Panc1 (cell line): ENCODE results near the gene KLHL9. TPM values are rescaled to one million over a fixed set of nuclear protein-coding genes. Genes with fewer than 3 reads are reported as not detected.

Experiments
- ATAC-seq: fragments of 200-7000 bp; cut with Tn5 transposase; 2 replicates; pipeline ENCODE4 v1.9.1; 2020; ENCODE audit warnings: mild to moderate bottlenecking, moderate library complexity
- BruUV-seq: library from RNA; stranded (reverse); fragments of 400-500 nt; replicated peaks from 2 replicates; lab custom pipeline; 2021; lab: Mats Ljungman, UMichigan
- CTCF ChIA-PET: fragments of 300-600 bp; sonication (Branson Sonifier 250); formaldehyde crosslinking; loops from one replicate; lab custom pipeline; 2022; ENCODE audit warnings: antibody characterized with exemption; lab: Charles Lee
- POLR2A ChIA-PET: fragments of 300-600 bp; sonication (Branson Sonifier 250); formaldehyde crosslinking; loops from one replicate; lab custom pipeline; 2022; ENCODE audit warnings: antibody characterized with exemption; lab: Charles Lee
- DNase-seq: peaks from one replicate; pipeline ENCODE4 v3.0.0-alpha.2; 2010; ENCODE audit warnings: low read depth, low spot score
- H3K27ac ChIP-seq: 2 replicates; pipeline ENCODE4 v1.5.1; 2011; ENCODE audit warnings: mild to moderate bottlenecking, low read length, inconsistent platforms
- H3K27me3 ChIP-seq: fragments of 200-500 bp; sonication (Bioruptor generic); 2 replicates; pipeline ENCODE4 v1.6.0; 2014; ENCODE audit warnings: low read length, inconsistent platforms; ENCODE audit not compliant: control insufficient read depth, insufficient read depth
- H3K36me3 ChIP-seq: fragments of 200-500 bp; sonication (Bioruptor generic); 2 replicates; pipeline ENCODE4 v1.5.1; 2014; ENCODE audit warnings: inconsistent platforms, mild to moderate bottlenecking, low read length, moderate library complexity; ENCODE audit not compliant: control insufficient read depth, insufficient read depth
- H3K4me1 ChIP-seq: 2 replicates; pipeline ENCODE4 v1.5.1; 2011; ENCODE audit warnings: inconsistent platforms, mild to moderate bottlenecking, low read length, moderate library complexity; ENCODE audit not compliant: control insufficient read depth, insufficient read depth
- H3K4me3 ChIP-seq, 2 experiments: 2 replicates each; pipeline ENCODE4 v1.5.1; 2011 to 2012; ENCODE audit warnings: low read depth in 2 of 2, low read length in 2 of 2, mild to moderate bottlenecking in 2 of 2, inconsistent platforms in 1 of 2, moderate library complexity in 1 of 2
- H3K9me3 ChIP-seq: fragments of 200-500 bp; sonication (Bioruptor generic); 2 replicates; pipeline ENCODE4 v1.5.1; 2014; ENCODE audit warnings: low read depth, mild to moderate bottlenecking, inconsistent platforms, low read length, moderate library complexity; ENCODE audit not compliant: control insufficient read depth, insufficient read depth
- CTCF ChIP-seq: fragments of 450-650 bp; IDR thresholded peaks from 2 replicates; pipeline ENCODE4 v1.5.1; 2017; ENCODE audit warnings: mild to moderate bottlenecking
- POLR2AphosphoS5 ChIP-seq: IDR thresholded peaks from 2 replicates; pipeline ENCODE4 v1.6.1; 2012; ENCODE audit warnings: mild to moderate bottlenecking, low read depth, low read length, moderate library complexity
- REST ChIP-seq, 2 experiments: IDR thresholded peaks; 2 replicates each; pipeline ENCODE4 v1.6.1; 2011 to 2012; ENCODE audit warnings: low read depth in 2 of 2, control low read depth in 1 of 2, low read length in 1 of 2, mild to moderate bottlenecking in 1 of 2, moderate library complexity in 1 of 2; ENCODE audit not compliant: insufficient read depth in 1 of 2
- SIN3A ChIP-seq: IDR thresholded peaks from 2 replicates; pipeline ENCODE4 v1.6.1; 2012; ENCODE audit warnings: low read depth, mild to moderate bottlenecking, low read length, moderate library complexity, borderline replicate concordance; ENCODE audit not compliant: insufficient read depth
- TCF7L2 ChIP-seq: IDR thresholded peaks from 2 replicates; pipeline ENCODE4 v1.6.1; 2011; ENCODE audit warnings: mild to moderate bottlenecking, low read depth, low read length, inconsistent platforms
- in situ Hi-C: cut with HindIII; loops from 2 replicates; pipeline ENCODE4 v1.10.0; 2016; ENCODE audit warnings: low sequenced_read_pairs, low pct_unique_long_range_greater_than_20kb
- intact Hi-C: fragments of 100-400 bp; cut with micrococcal nuclease; formaldehyde crosslinking; loops from one replicate; pipeline ENCODE4 v1.10.0; 2022; ENCODE audit not compliant: unreplicated experiment
- total RNA-seq: library from RNA; stranded (reverse); gene quantifications from one replicate; pipeline ENCODE4 v1.2.1, GENCODE V29; 2021; ENCODE audit not compliant: unreplicated experiment

KLHL9 gene
- total RNA-seq, 1 experiment from 2014 or later: 7.4 TPM

- intact Hi-C loops: no loop called here
- Histone ChIP-seq H3K27me3 (no peaks in the 10 kb centered on the region), H3K27ac (no peak overlapping the region), H3K9me3 (no peaks in the 10 kb centered on the region), H3K36me3 (no peaks in the 10 kb centered on the region), H3K4me1 (no peaks in the 10 kb centered on the region), H3K4me3 (no peak overlapping the region)
- no peak for DNase-seq
- no peak for ATAC-seq
- CTCF ChIA-PET: no interaction called here
- POLR2A ChIA-PET: no interaction called here
- in situ Hi-C loops: no loop called here
- BruUV-seq: no TSS peak
- no peak for TF ChIP-seq TCF7L2
- no peak for TF ChIP-seq SIN3A
- TF ChIP-seq POLR2AphosphoS5: no peak
- TF ChIP-seq REST (IDR thresholded peaks at IDR 0.05; ENCODE audit: insufficient read depth in 1 of 2, low read depth in 2 of 2, low read length in 1 of 2): no peak
- TF ChIP-seq CTCF: no peak
Measured at GRCh38 chr9:21340735-21341134, 5.5 kb upstream of the KLHL9 start.

GRCh38 chr9:21336457-21336856 is 1.3 kb upstream of the KLHL9 start:
- intact Hi-C loops: no loop called here
- Histone ChIP-seq H3K36me3 (no peaks in the 10 kb centered on the region; the same call in none of the 2 replicates), H3K4me1 (no peaks in the 10 kb centered on the region), H3K27me3 (no peaks in the 10 kb centered on the region), H3K4me3 (no peak overlapping the region), H3K9me3 (no peaks in the 10 kb centered on the region), H3K27ac (no peak overlapping the region)
- DNase-seq (no peak), ATAC-seq (no peak)
- in situ Hi-C loops: no loop called here
- ChIA-PET POLR2A (no interaction called here), CTCF (no interaction called here)
- no TSS peak for BruUV-seq
- no peak for TF ChIP-seq REST (IDR thresholded peaks at IDR 0.05; ENCODE audit: insufficient read depth in 1 of 2, low read depth in 2 of 2, low read length in 1 of 2)
- peak; percentile 7; the same call in 1 of the 2 replicates for TF ChIP-seq CTCF
- no peak for TF ChIP-seq TCF7L2
- TF ChIP-seq SIN3A: no peak
- no peak for TF ChIP-seq POLR2AphosphoS5
